ENCODE measurements around the gene MED28.
"Not testable (repeated sequence)": the region's sequence is repeated elsewhere in the genome, so short reads cannot be mapped to it uniquely, and the experiment has no call there.

MED28 gene

GRCh38 chr4:17614416-17615299 is at the start of gene MED28:
MED28 (plus strand) TSS chr4:17614641; CDS start chr4:17614655, 14 bp downstream.
- peak; percentile 89 for DNase-seq (ENCODE audit: low read depth in 1 of 2, low spot score in 1 of 2)

- no peak for DNase-seq (ENCODE audit: low read depth in 1 of 2, low spot score in 1 of 2)
These were observed 48.6 kb upstream of the MED28 start for GRCh38 chr4:17565846-17566245.

GRCh38 chr4:17567271-17567670 is 47.2 kb upstream of the MED28 start:
- no peak for DNase-seq (ENCODE audit: low read depth in 1 of 2, low spot score in 1 of 2)

- no peak for DNase-seq (ENCODE audit: low read depth in 1 of 2, low spot score in 1 of 2)
These were observed 40.2 kb upstream of the MED28 start for GRCh38 chr4:17574206-17574605.

- not testable (repeated sequence) for DNase-seq (ENCODE audit: low read depth in 1 of 2, low spot score in 1 of 2)
These were observed 39.3 kb upstream of the MED28 start for GRCh38 chr4:17575177-17575576.

- DNase-seq (ENCODE audit: low read depth in 1 of 2, low spot score in 1 of 2), result peak; percentile 99 to 100
These were observed 37.3 kb upstream of the MED28 start, which contains the start of gene LAP3 for GRCh38 chr4:17576932-17577664. LAP3 (plus strand) TSS chr4:17577198; CDS start chr4:17577466, 268 bp downstream.

GRCh38 chr4:17577665-17578481 is 36.6 kb upstream of the MED28 start:
- DNase-seq (ENCODE audit: low read depth in 1 of 2, low spot score in 1 of 2), result peak in 1 of 2 donors; percentile 14

GRCh38 chr4:17578482-17578891 is 36.0 kb upstream of the MED28 start:
- no peak for DNase-seq (ENCODE audit: low read depth in 1 of 2, low spot score in 1 of 2)

GRCh38 chr4:17580969-17581368 is 33.5 kb upstream of the MED28 start:
- no peak for DNase-seq (ENCODE audit: low read depth in 1 of 2, low spot score in 1 of 2)

- no peak for DNase-seq (ENCODE audit: low read depth in 1 of 2, low spot score in 1 of 2)
These were observed 31.2 kb upstream of the MED28 start for GRCh38 chr4:17583276-17583675.

GRCh38 chr4:17583941-17584340 is 30.5 kb upstream of the MED28 start:
- DNase-seq (ENCODE audit: low read depth in 1 of 2, low spot score in 1 of 2), result no peak

GRCh38 chr4:17584521-17585213 is 29.8 kb upstream of the MED28 start:
- DNase-seq (ENCODE audit: low read depth in 1 of 2, low spot score in 1 of 2), result no peak

- no peak for DNase-seq (ENCODE audit: low read depth in 1 of 2, low spot score in 1 of 2)
These were observed 27.2 kb upstream of the MED28 start for GRCh38 chr4:17587094-17587822.

- DNase-seq (ENCODE audit: low read depth in 1 of 2, low spot score in 1 of 2), result no peak
These were observed 25.1 kb upstream of the MED28 start for GRCh38 chr4:17589355-17589754.

- DNase-seq (ENCODE audit: low read depth in 1 of 2, low spot score in 1 of 2), result no peak
These were observed 18.9 kb upstream of the MED28 start for GRCh38 chr4:17595471-17596005.

GRCh38 chr4:17597517-17597916 is 16.9 kb upstream of the MED28 start:
- no peak for DNase-seq (ENCODE audit: low read depth in 1 of 2, low spot score in 1 of 2)

GRCh38 chr4:17599826-17600225 is 14.6 kb upstream of the MED28 start:
- DNase-seq (ENCODE audit: low read depth in 1 of 2, low spot score in 1 of 2), result no peak

- no peak for DNase-seq (ENCODE audit: low read depth in 1 of 2, low spot score in 1 of 2)
These were observed 9.2 kb upstream of the MED28 start for GRCh38 chr4:17605236-17605635.

- no peak for DNase-seq (ENCODE audit: low read depth in 1 of 2, low spot score in 1 of 2)
These were observed 553 bp upstream of the MED28 start for GRCh38 chr4:17613761-17614415.

All from stimulated activated CD4-positive, alpha-beta T cell treated with anti-CD3 and anti-CD28 coated beads, Interleukin-15, amount 100 ng/mL, for 1 hour (primary cell).